Kasumi-1 (cell line): ENCODE measurements around the gene NFXL1.
"Not testable (repeated sequence)": the region's sequence is repeated elsewhere in the genome, so short reads cannot be mapped to it uniquely, and the experiment has no call there.

ENCODE experiments used
- DNase-seq, 2 experiments: peaks; one replicate each; lab custom pipeline; 2025; lab: John Stamatoyannopoulos, UW

The NFXL1 gene

GRCh38 chr4:47914220-47914925 is at the start of gene NFXL1:
TSS of gene NFXL1 (minus strand) at chr4:47914583. CDS start at chr4:47914203, 380 bp downstream.
- DNase-seq = peak; percentile 100

GRCh38 chr4:47954677-47955076 is 40.3 kb upstream of the NFXL1 start:
- DNase-seq = no peak

- DNase-seq = no peak
These were observed 39.9 kb upstream of the NFXL1 start for GRCh38 chr4:47954245-47954644.

- DNase-seq = peak in 1 of 2 experiments; percentile 15
These were observed 31.7 kb upstream of the NFXL1 start for GRCh38 chr4:47945930-47946726.

GRCh38 chr4:47942081-47942819 is 27.9 kb upstream of the NFXL1 start:
- no peak for DNase-seq

GRCh38 chr4:47939456-47939855 is 25.1 kb upstream of the NFXL1 start:
- DNase-seq = no peak

- DNase-seq = no peak
These were observed 22.0 kb upstream of the NFXL1 start for GRCh38 chr4:47936336-47936735.

- DNase-seq = peak; percentile 87 to 90
These were observed 19.5 kb upstream of the NFXL1 start for GRCh38 chr4:47933840-47934239.

- no peak for DNase-seq
These were observed 16.8 kb upstream of the NFXL1 start for GRCh38 chr4:47930971-47931804.

GRCh38 chr4:47929682-47930201 is 15.4 kb upstream of the NFXL1 start:
- no peak for DNase-seq

- peak; percentile 75 to 76 for DNase-seq
These were observed 12.4 kb upstream of the NFXL1 start for GRCh38 chr4:47926667-47927258.

GRCh38 chr4:47923261-47923608 is 8.9 kb upstream of the NFXL1 start:
- peak; percentile 50 to 64 for DNase-seq

- not testable (repeated sequence) for DNase-seq
These were observed 8.3 kb upstream of the NFXL1 start for GRCh38 chr4:47922436-47923260.

- not testable (repeated sequence) for DNase-seq
These were observed 2.8 kb upstream of the NFXL1 start for GRCh38 chr4:47917163-47917562.

- DNase-seq = peak; percentile 49 to 63
These were observed 995 bp upstream of the NFXL1 start for GRCh38 chr4:47915378-47915777.

GRCh38 chr4:47914926-47915237 is 499 bp upstream of the NFXL1 start:
- DNase-seq = peak; percentile 84 to 92

- DNase-seq = no peak
These were observed 543 bp downstream of the NFXL1 start for GRCh38 chr4:47913861-47914219.

- peak; percentile 36 to 66 for DNase-seq
These were observed 1.1 kb downstream of the NFXL1 start for GRCh38 chr4:47913330-47913729.

GRCh38 chr4:47907089-47907646 is 7.2 kb downstream of the NFXL1 start:
- DNase-seq = peak in 1 of 2 experiments; percentile 21

GRCh38 chr4:47899639-47900038 is 14.7 kb downstream of the NFXL1 start:
- DNase-seq = no peak
